ENCODE measurements around the gene IPPK.

Gene IPPK

DNA sequence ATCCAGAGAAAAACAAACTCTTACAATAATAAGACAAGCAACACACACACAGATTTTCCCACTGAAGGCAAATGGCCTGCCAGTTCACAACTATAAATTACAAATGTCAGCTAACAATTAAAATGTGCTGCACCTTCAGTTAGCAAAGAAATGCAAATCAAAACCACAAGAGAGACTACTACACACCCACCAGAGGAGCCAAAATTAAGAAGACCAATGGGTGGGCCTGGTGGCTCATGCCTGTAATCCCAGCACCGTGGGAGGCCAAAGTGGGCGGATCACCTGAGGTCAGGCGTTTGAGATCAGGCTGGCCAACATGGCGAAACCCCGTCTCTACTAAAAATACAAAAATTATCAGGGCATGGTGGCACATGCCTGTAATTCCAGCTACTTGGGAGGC, 15.1 kb upstream of the IPPK start:
- DNase-seq, result no peak

GRCh38 chr9:92682269-92682668, 12.3 kb upstream of the IPPK start:
- DNase-seq, result no peak

GRCh38 chr9:92680166-92681119, 10.5 kb upstream of the IPPK start:
- DNase-seq, result no peak

- no peak for DNase-seq
These were observed 9.7 kb upstream of the IPPK start for GRCh38 chr9:92679413-92680165.

GRCh38 chr9:92671323-92671722, 1.4 kb upstream of the IPPK start:
- no peak for DNase-seq

DNA sequence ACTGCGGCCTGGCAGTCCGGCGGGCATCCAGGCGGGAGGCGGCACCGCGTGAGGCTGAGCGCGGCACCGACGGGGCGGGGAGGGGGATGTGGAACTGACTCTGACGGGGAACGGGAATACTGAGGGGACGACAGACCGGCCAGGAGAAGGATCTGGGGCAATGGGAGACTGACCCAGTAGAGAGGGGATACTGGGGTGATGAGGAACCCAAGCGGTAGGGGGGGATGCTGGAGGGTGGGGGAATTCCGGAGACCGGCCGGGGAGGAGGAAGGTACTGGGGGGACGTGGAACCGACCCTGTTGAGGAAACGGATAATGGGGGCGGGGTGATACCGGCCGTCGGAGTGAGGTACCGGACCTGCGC, 423 bp downstream of the IPPK start:
- DNase-seq, result peak; percentile 39

- peak; percentile 58 for DNase-seq
These were observed 995 bp downstream of the IPPK start for GRCh38 chr9:92668746-92669526.

DNA sequence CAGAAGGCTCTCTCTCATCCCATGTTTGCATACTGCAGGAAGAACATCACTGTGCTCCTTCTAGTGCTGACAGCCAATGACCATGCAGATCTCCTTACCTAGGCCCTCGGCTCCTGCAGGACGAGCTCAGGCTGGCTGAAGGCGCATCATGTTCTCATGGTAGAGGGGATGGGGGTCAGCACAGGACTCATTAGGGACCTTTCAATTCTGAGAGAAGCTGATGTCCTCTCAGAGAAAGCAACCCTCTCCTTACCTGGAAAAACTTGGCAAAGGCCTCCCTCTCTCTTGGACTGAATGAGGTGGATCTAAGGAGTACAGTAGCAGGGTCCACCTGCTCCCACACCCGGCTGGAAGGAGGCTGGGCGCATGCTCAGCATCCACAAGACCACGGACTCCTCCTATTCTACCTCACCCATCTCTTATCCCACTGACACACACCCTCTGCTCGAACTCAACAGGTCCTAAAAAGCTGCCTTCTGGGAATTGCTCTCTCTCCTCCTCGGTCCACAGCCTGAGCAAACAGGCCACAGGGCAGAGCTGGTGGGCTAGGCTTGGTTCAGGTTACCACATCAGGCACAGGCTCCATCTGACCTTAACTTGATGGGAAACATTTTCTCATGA, 2.9 kb downstream of the IPPK start:
- DNase-seq, result no peak

- DNase-seq, result no peak
These were observed 3.7 kb downstream of the IPPK start for GRCh38 chr9:92666236-92666635.

- no peak for DNase-seq
These were observed 4.1 kb downstream of the IPPK start for GRCh38 chr9:92665836-92666235.

DNA sequence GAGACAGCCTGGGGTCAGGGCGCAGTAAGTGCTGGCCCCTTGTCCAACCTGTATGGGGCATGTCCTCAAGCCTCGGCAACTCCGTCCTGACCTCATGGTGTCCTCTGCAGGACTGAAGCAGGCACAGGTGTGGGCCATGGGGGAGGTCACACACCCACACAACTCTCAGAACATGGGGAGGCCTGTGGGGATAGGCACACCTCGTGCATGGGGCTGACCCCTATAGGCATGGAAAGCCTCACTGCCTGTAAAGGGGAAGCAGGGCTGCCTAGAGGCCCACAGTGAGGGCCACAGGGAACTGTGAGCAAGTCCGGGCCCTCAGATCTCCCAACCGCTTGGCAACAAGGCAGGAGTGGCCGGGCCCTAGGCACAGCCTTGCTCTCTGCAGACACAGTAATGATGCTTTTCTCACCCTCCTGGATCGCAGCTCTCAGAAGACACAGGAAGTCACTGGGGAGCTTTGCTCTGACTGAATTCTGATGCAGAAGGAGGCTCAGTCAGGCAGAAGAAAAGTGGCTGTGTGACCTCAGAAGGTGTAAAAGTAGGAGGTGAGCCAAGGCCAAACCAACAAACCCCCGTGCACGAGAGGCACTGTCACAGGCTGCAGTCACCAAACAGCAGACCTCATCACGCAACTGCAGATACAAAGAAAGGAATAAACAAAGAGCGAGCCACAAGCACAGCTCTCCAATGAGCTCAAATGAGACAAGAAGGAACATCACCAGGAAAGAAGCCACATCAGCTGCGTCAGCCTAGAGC, 5.4 kb downstream of the IPPK start:
- DNase-seq, result peak; percentile 6

- no peak for DNase-seq
These were observed 6.0 kb downstream of the IPPK start for GRCh38 chr9:92663951-92664350.

GRCh38 chr9:92663126-92663525, 6.8 kb downstream of the IPPK start:
- DNase-seq, result no peak

- DNase-seq, result no peak
These were observed 8.2 kb downstream of the IPPK start for GRCh38 chr9:92661743-92662142.

DNA sequence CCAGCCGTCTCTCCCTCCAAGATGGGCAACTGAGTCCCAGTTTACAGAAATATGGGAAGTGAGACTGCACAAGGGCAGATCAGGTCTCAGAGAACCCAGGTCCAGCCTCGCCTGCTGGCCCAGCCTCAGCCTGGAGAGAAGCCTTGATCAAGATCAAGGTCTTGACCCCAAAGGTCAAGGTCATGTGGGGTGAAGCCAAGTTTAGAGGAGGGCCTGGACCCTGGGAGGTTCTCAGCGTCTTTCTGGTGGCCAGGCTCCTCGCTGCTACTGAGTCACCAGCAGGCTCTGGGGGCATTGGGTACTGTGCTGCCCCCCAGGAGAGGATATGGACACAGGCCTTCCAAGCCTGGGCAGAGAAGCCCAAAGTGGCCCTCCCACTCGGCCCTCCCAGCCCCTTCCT, 8.8 kb downstream of the IPPK start:
- no peak for DNase-seq

DNA sequence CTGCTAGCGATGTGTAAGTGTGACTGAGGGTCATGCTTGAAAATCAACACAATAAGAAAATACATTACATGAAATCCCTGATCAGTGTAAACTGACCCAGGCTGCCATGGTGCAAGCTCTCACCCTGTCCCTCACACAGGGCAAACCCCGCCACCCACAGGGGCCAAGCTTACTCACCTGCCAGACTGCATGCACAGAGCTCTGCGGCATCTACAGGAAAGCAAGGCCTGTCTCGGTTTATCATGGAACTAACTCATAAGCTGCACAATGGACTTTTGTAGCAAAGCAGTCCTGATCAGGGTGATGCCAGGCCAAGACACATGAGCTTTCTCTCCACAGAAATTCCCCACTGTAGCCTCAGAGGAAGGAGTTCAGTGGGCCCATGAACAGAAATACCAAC, 9.7 kb downstream of the IPPK start:
- DNase-seq, result no peak

DNA sequence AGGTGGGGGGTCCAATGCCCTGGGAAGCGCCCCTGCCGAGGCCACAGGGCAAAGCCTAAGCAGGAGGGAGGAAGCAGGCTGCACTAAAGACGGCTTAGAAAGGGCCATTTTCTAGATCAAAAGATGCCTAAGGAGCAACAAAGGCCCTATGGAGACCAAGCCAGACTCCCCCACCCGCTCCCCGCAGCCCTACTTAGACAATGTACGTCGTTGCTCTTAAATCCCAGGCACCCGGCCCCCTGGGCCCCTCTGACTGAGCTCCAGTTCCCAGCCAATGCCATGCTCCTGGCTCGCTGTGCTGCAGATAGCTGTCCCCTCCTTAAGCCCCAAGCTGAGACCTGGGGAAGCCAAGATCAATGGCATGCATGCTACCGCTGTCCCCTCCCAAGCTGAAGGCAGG, 10.3 kb downstream of the IPPK start:
- no peak for DNase-seq

GRCh38 chr9:92658611-92659010, 11.3 kb downstream of the IPPK start:
- DNase-seq, result no peak

- no peak for DNase-seq
These were observed 11.8 kb downstream of the IPPK start for GRCh38 chr9:92658176-92658575.

GRCh38 chr9:92657296-92658094, 12.4 kb downstream of the IPPK start:
- no peak for DNase-seq

- DNase-seq, result no peak
These were observed 13.4 kb downstream of the IPPK start for GRCh38 chr9:92656537-92656925.

Data from stimulated activated CD4-positive, alpha-beta T cell treated with anti-CD3 and anti-CD28 coated beads, Interleukin-4, amount 100 ng/mL, for 24 hours (primary cell).